CD14-positive monocyte (primary cell): Measurements from ENCODE around the gene KIAA0040. TPM values are rescaled to one million over a fixed set of nuclear protein-coding genes. Genes with fewer than 3 reads are reported as not detected.

Experiments
- DNase-seq, 3 donors: peaks; one replicate each; pipeline ENCODE4 v3.0.0-alpha.2; 2011 to 2022
- H2AFZ ChIP-seq: 2 replicates; pipeline ENCODE4 v1.6.0; 2012; ENCODE audit warnings: mild to moderate bottlenecking, low read depth, low read length, inconsistent platforms; ENCODE audit not compliant: insufficient read depth, poor library complexity, severe bottlenecking
- H3K27ac ChIP-seq, 2 donors: 1 replicate in 1 of 2; 2 replicates in 1 of 2; pipeline ENCODE4 v1.5.1; 2012 to 2013; ENCODE audit warnings: low read length in 2 of 2, control low read depth in 1 of 2, inconsistent platforms in 1 of 2, low read depth in 1 of 2, mild to moderate bottlenecking in 1 of 2
- H3K27me3 ChIP-seq, 2 donors: one replicate each; pipeline versions ENCODE4 v1.6.0 to v1.6.1; 2011 to 2013; ENCODE audit warnings: low read length in 2 of 2; ENCODE audit not compliant: control insufficient read depth in 2 of 2, insufficient read depth in 2 of 2
- H3K36me3 ChIP-seq, 2 donors: replicated peaks in 1 of 2; 1 replicate in 1 of 2; 2 replicates in 1 of 2; pipeline versions ENCODE4 v1.5.1 to v1.6.1; 2012 to 2013; ENCODE audit warnings: low read length in 2 of 2, control low read depth in 1 of 2, inconsistent platforms in 1 of 2, mild to moderate bottlenecking in 1 of 2; ENCODE audit not compliant: insufficient read depth in 2 of 2, control insufficient read depth in 1 of 2
- H3K4me1 ChIP-seq, 2 donors: 1 replicate in 1 of 2; 2 replicates in 1 of 2; pipeline versions ENCODE4 v1.5.1 to v1.6.1; 2012 to 2013; ENCODE audit warnings: low read length in 2 of 2, control low read depth in 1 of 2, inconsistent platforms in 1 of 2, mild to moderate bottlenecking in 1 of 2, moderate library complexity in 1 of 2; ENCODE audit not compliant: insufficient read depth in 2 of 2, control insufficient read depth in 1 of 2
- H3K4me2 ChIP-seq: replicated peaks from 2 replicates; pipeline ENCODE3; 2012; ENCODE audit warnings: low read length, moderate library complexity, mild to moderate bottlenecking; ENCODE audit not compliant: poor library complexity, severe bottlenecking; ENCODE audit errors: extremely low read depth
- H3K4me3 ChIP-seq, 3 experiments: fragments of 200-600 bp in 1 of 3; sonication (generic) in 1 of 3; replicated peaks in 1 of 3; 1 replicate in 2 of 3; 2 replicates in 1 of 3; pipeline ENCODE4 v1.5.1; 2011 to 2013; ENCODE audit warnings: low read length in 3 of 3, mild to moderate bottlenecking in 3 of 3, control low read depth in 2 of 3, low read depth in 2 of 3, inconsistent platforms in 1 of 3, moderate library complexity in 1 of 3
- H3K79me2 ChIP-seq: 2 replicates; pipeline ENCODE4 v1.6.0; 2012; ENCODE audit warnings: mild to moderate bottlenecking, control low read depth, inconsistent platforms, low read length, moderate library complexity; ENCODE audit not compliant: insufficient read depth
- H3K9ac ChIP-seq: 2 replicates; pipeline ENCODE4 v1.6.0; 2017; ENCODE audit warnings: low read length, mild to moderate bottlenecking; ENCODE audit not compliant: insufficient read depth, poor library complexity, severe bottlenecking
- H3K9me3 ChIP-seq, 2 donors: replicated peaks in 1 of 2; 1 replicate in 1 of 2; 2 replicates in 1 of 2; pipeline versions ENCODE4 v1.5.1 to v1.6.1; 2012 to 2013; ENCODE audit warnings: low read length in 2 of 2, control low read depth in 1 of 2; ENCODE audit not compliant: control insufficient read depth in 1 of 2, insufficient read depth in 1 of 2
- H4K20me1 ChIP-seq: 2 replicates; pipeline ENCODE4 v1.6.0; 2012; ENCODE audit warnings: mild to moderate bottlenecking, low read length, control low read depth, moderate library complexity; ENCODE audit not compliant: insufficient read depth
- H3K27ac Mint-ChIP-seq, 7 donors: one replicate each; pipeline ENCODE4 v1.8.0; 2020; ENCODE audit warnings: mild to moderate bottlenecking in 7 of 7, mixed read lengths in 7 of 7, moderate library complexity in 6 of 7, inconsistent platforms in 2 of 7
- H3K27me3 Mint-ChIP-seq, 3 donors: one replicate each; pipeline ENCODE4 v1.8.0; 2021 to 2022; ENCODE audit warnings: low read depth in 3 of 3, mild to moderate bottlenecking in 3 of 3, mixed read lengths in 3 of 3, moderate library complexity in 3 of 3, inconsistent platforms in 1 of 3
- H3K36me3 Mint-ChIP-seq, 2 donors: one replicate each; pipeline ENCODE4 v1.8.0; 2020; ENCODE audit warnings: mixed read lengths in 2 of 2, inconsistent platforms in 1 of 2, mild to moderate bottlenecking in 1 of 2
- H3K4me1 Mint-ChIP-seq: one replicate; pipeline ENCODE4 v1.8.0; 2020; ENCODE audit warnings: mild to moderate bottlenecking, mixed read lengths
- H3K4me3 Mint-ChIP-seq, 2 donors: one replicate each; pipeline ENCODE4 v1.8.0; 2020; ENCODE audit warnings: mild to moderate bottlenecking in 2 of 2, mixed read lengths in 2 of 2, moderate library complexity in 1 of 2
- H3K9me3 Mint-ChIP-seq, 7 donors: one replicate each; pipeline ENCODE4 v1.8.0; 2020 to 2022; ENCODE audit warnings: mixed read lengths in 7 of 7, mild to moderate bottlenecking in 6 of 7, moderate library complexity in 6 of 7, inconsistent platforms in 2 of 7
- WGBS: methylation state at CpG from one replicate; pipeline ENCODE4 v1.1.5; 2013; ENCODE audit warnings: missing lambda C conversion rate; ENCODE audit not compliant: insufficient coverage; 5-methylcytosine and 5-hydroxymethylcytosine counted together
- intact Hi-C, 2 donors: fragments of 100-400 bp; cut with micrococcal nuclease; formaldehyde crosslinking; loops; one replicate each; pipeline versions ENCODE4 v1.15.0 to v1.15.1; 2023
- polyA plus RNA-seq, 3 donors: library from polyadenylated mRNA; depleted of rRNA in 1 of 3; unstranded in 2 of 3; stranded (reverse) in 1 of 3; fragments of 300-500 nt in 2 of 3; fragments of >200 nt in 1 of 3; fragmentation: Illumina TruSeq in 2 of 3; gene quantifications; 1 replicate in 2 of 3; 2 replicates in 1 of 3; pipeline ENCODE4 v1.2.3, GENCODE V29; 2012 to 2021
- TF ChIP-seq, protein P1 (sequence below): fragments of 200-600 bp; IDR thresholded peaks from one replicate; pipeline ENCODE4 v1.8.0; 2022; ENCODE audit warnings: antibody characterized with exemption, mild to moderate bottlenecking

The KIAA0040 gene
- polyA plus RNA-seq, 3 donors = 24.0 to 35.4 (median 25.9) TPM

DNA sequence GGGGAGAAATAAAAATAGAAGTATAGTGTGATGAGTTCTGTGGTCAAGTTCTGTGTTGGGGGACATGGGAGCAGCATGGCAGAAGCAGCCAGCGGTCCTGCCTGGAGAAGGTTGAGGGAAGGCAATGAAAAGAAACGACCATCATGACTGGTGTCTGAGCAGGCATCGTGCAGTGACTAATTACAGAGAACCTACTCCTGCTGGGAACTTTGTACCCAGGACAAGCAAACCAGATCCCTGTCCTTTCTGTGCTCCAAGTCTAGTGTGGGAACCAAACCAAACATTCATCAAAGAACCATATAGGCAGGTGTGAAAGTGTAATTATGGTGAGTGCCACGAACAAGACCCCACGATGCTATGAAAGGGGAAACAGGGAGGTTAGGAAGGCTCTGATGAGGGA lies 25.8 kb downstream of the KIAA0040 start:
- Histone ChIP-seq H2AFZ (no peak overlapping the region), H3K4me1 (no peaks in the 10 kb centered on the region), H3K27ac (no peak overlapping the region), H3K9me3 (no peaks in the 10 kb centered on the region), H3K36me3 (peaks cover 58 to 99% of the 10 kb centered on the region in 2 donors), H3K27me3 (no peaks in the 10 kb centered on the region), H3K79me2 (peaks cover 12% of the 10 kb centered on the region), H4K20me1 (peaks cover 60% of the 10 kb centered on the region), H3K9ac (no peak overlapping the region), H3K4me3 (no peak overlapping the region), H3K4me2 (no peak overlapping the region)
- Mint-ChIP-seq H3K4me1 (peaks cover 17% of the 10 kb centered on the region), H3K27ac (peak overlapping the region in 1 of 7 donors; percentile 9), H3K27me3 (peaks cover 0 to 2% (median 0%) of the 10 kb centered on the region in 3 donors), H3K4me3 (no peak overlapping the region), H3K36me3 (peaks cover 89 to 92% of the 10 kb centered on the region in 2 donors), H3K9me3 (no peaks in the 10 kb centered on the region)
- 100% methylated on average over 1 of the region's 5 CpGs for WGBS
- intact Hi-C loops = no loop called here
- TF ChIP-seq, protein P1, sequence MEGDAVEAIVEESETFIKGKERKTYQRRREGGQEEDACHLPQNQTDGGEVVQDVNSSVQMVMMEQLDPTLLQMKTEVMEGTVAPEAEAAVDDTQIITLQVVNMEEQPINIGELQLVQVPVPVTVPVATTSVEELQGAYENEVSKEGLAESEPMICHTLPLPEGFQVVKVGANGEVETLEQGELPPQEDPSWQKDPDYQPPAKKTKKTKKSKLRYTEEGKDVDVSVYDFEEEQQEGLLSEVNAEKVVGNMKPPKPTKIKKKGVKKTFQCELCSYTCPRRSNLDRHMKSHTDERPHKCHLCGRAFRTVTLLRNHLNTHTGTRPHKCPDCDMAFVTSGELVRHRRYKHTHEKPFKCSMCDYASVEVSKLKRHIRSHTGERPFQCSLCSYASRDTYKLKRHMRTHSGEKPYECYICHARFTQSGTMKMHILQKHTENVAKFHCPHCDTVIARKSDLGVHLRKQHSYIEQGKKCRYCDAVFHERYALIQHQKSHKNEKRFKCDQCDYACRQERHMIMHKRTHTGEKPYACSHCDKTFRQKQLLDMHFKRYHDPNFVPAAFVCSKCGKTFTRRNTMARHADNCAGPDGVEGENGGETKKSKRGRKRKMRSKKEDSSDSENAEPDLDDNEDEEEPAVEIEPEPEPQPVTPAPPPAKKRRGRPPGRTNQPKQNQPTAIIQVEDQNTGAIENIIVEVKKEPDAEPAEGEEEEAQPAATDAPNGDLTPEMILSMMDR = no peak
- no peak for DNase-seq

- H3K4me3 ChIP-seq = no peak overlapping the region
- no peaks in the 10 kb centered on the region for H3K9me3 Mint-ChIP-seq
- H3K36me3 ChIP-seq = peaks cover 76 to 100% of the 10 kb centered on the region in 2 donors
- H3K79me2 ChIP-seq = peaks cover 5% of the 10 kb centered on the region
- no peaks in the 10 kb centered on the region for H3K27me3 ChIP-seq
- H3K9ac ChIP-seq = no peak overlapping the region
- no peak overlapping the region for H2AFZ ChIP-seq
- peaks cover 0 to 2% (median 0%) of the 10 kb centered on the region in 3 donors for H3K27me3 Mint-ChIP-seq
- intact Hi-C loops = no loop called here
- no peak overlapping the region for H3K27ac ChIP-seq
- H3K4me2 ChIP-seq = no peak overlapping the region
- H3K27ac Mint-ChIP-seq = peak overlapping the region in 1 of 7 donors; percentile 58
- peaks cover 91 to 92% of the 10 kb centered on the region in 2 donors for H3K36me3 Mint-ChIP-seq
- H3K4me1 ChIP-seq = no peaks in the 10 kb centered on the region
- TF ChIP-seq, protein P1 = no peak
- DNase-seq = no peak
- H4K20me1 ChIP-seq = peaks cover 40% of the 10 kb centered on the region
- H3K4me3 Mint-ChIP-seq = no peak overlapping the region
- H3K4me1 Mint-ChIP-seq = peaks cover 9% of the 10 kb centered on the region
- H3K9me3 ChIP-seq = no peaks in the 10 kb centered on the region
- no CpG with 5 or more reads among the region's 2 CpGs for WGBS
Measured at GRCh38 chr1:175164751-175165150, 27.8 kb downstream of the KIAA0040 start.
